WTC11 (cell line): ENCODE data around the gene NKAIN2. TPM values are rescaled to one million over a fixed set of nuclear protein-coding genes. Genes with fewer than 3 reads are reported as not detected.

Source experiments
- ATAC-seq: fragments of 200-7000 bp; cut with Tn5 transposase; 2 replicates; pipeline ENCODE4 v1.10.0; 2021; ENCODE audit warnings: mild to moderate bottlenecking, moderate library complexity
- CTCF ChIA-PET: fragments of 300-600 bp; sonication (Branson Sonifier 250); formaldehyde crosslinking; loops from one replicate; lab custom pipeline; 2021; ENCODE audit warnings: antibody characterized with exemption; lab: Charles Lee
- POLR2A ChIA-PET: fragments of 350-600 bp; sonication (Branson Sonifier 250); formaldehyde crosslinking; loops from one replicate; lab custom pipeline; 2021; ENCODE audit warnings: antibody characterized with exemption; lab: Charles Lee
- DNase-seq: peaks from one replicate; pipeline ENCODE4 v3.0.0; 2021; ENCODE audit warnings: low spot score
- H3K27ac Mint-ChIP-seq: 2 replicates; pipeline ENCODE4 v1.8.0; 2021; ENCODE audit warnings: mixed read lengths
- H3K27me3 Mint-ChIP-seq: 2 replicates; pipeline ENCODE4 v1.8.0; 2021; ENCODE audit warnings: low read depth, mild to moderate bottlenecking, moderate library complexity, mixed read lengths
- H3K36me3 Mint-ChIP-seq: 2 replicates; pipeline ENCODE4 v1.8.0; 2021; ENCODE audit warnings: mixed read lengths
- H3K4me1 Mint-ChIP-seq: 2 replicates; pipeline ENCODE4 v1.8.0; 2022; ENCODE audit warnings: mixed read lengths
- H3K4me3 Mint-ChIP-seq: 2 replicates; pipeline ENCODE4 v1.8.0; 2021; ENCODE audit warnings: mild to moderate bottlenecking, moderate library complexity, mixed read lengths
- H3K9me3 Mint-ChIP-seq: 2 replicates; pipeline ENCODE4 v1.8.0; 2021; ENCODE audit warnings: mixed read lengths
- ATF1 ChIP-seq: sonication (generic); formaldehyde crosslinking; IDR thresholded peaks from 2 replicates; pipeline ENCODE4 v1.8.1; 2023; ENCODE audit warnings: mild to moderate bottlenecking, moderate library complexity, missing genetic modification reagents
- ESRRA ChIP-seq: sonication (generic); formaldehyde crosslinking; IDR thresholded peaks from 2 replicates; pipeline ENCODE4 v1.8.1; 2022; ENCODE audit warnings: mild to moderate bottlenecking, missing genetic modification reagents, borderline replicate concordance
- GRHL2 ChIP-seq: fragments of 250-450 bp; sonication (Bioruptor Pico); IDR thresholded peaks from 2 replicates; pipeline ENCODE4 v1.8.0; 2022; ENCODE audit warnings: mild to moderate bottlenecking, moderate library complexity; ENCODE audit not compliant: insufficient replicate concordance, severe bottlenecking
- IRF2 ChIP-seq: sonication (generic); formaldehyde crosslinking; IDR thresholded peaks from 2 replicates; pipeline ENCODE4 v1.8.0; 2022; ENCODE audit warnings: low read depth, missing genetic modification reagents, borderline replicate concordance
- KAT7 ChIP-seq: sonication (generic); formaldehyde crosslinking; IDR thresholded peaks from 2 replicates; pipeline ENCODE4 v1.8.1; 2023; ENCODE audit warnings: missing genetic modification reagents, mild to moderate bottlenecking, borderline replicate concordance
- MXD4 ChIP-seq: fragments of 250-450 bp; sonication (Bioruptor Pico); IDR thresholded peaks from 2 replicates; pipeline ENCODE4 v1.8.0; 2021; ENCODE audit warnings: mild to moderate bottlenecking, moderate library complexity, borderline replicate concordance
- MYBL2 ChIP-seq: sonication (generic); formaldehyde crosslinking; IDR thresholded peaks from 2 replicates; pipeline ENCODE4 v1.8.1; 2023; ENCODE audit warnings: mild to moderate bottlenecking, moderate library complexity, missing genetic modification reagents
- NR2C2 ChIP-seq: sonication (generic); formaldehyde crosslinking; IDR thresholded peaks from 2 replicates; pipeline ENCODE4 v1.8.0; 2022; ENCODE audit warnings: mild to moderate bottlenecking, missing genetic modification reagents
- OVOL2 ChIP-seq: fragments of 250-450 bp; sonication (Bioruptor Pico); IDR thresholded peaks from 2 replicates; pipeline ENCODE4 v1.9.0; 2021; ENCODE audit warnings: mild to moderate bottlenecking, borderline replicate concordance
- SP1 ChIP-seq: sonication (generic); formaldehyde crosslinking; conservative IDR thresholded peaks from 2 replicates; pipeline ENCODE4 v1.8.1; 2022; ENCODE audit warnings: missing genetic modification reagents
- ZBTB21 ChIP-seq: sonication (generic); formaldehyde crosslinking; IDR thresholded peaks from 2 replicates; pipeline ENCODE4 v1.8.1; 2023; ENCODE audit warnings: mild to moderate bottlenecking, missing genetic modification reagents, borderline replicate concordance
- ZNF121 ChIP-seq: sonication (generic); formaldehyde crosslinking; IDR thresholded peaks from 2 replicates; pipeline ENCODE4 v1.8.0; 2023; ENCODE audit warnings: missing genetic modification reagents
- ZNF138 ChIP-seq: sonication (generic); formaldehyde crosslinking; conservative IDR thresholded peaks from 2 replicates; pipeline ENCODE4 v1.8.1; 2022; ENCODE audit warnings: mild to moderate bottlenecking, moderate library complexity, missing genetic modification reagents
- ZNF416 ChIP-seq: fragments of 250-450 bp; sonication (Bioruptor Pico); IDR thresholded peaks from 2 replicates; pipeline ENCODE4 v1.9.0; 2021; ENCODE audit warnings: mild to moderate bottlenecking, inconsistent platforms
- total RNA-seq: library from RNA; stranded (reverse); gene quantifications from 3 replicates; pipeline ENCODE4 v1.2.3, GENCODE V29; 2021
- TF ChIP-seq, protein P1 (sequence below): sonication (generic); formaldehyde crosslinking; IDR thresholded peaks from 2 replicates; pipeline ENCODE4 v1.8.0; 2022; ENCODE audit warnings: mild to moderate bottlenecking, missing genetic modification reagents
- TF ChIP-seq, protein P2 (sequence below): fragments of 200-600 bp; IDR thresholded peaks from 2 replicates; pipeline ENCODE4 v1.8.0; 2022; ENCODE audit warnings: antibody characterized with exemption
- TF ChIP-seq, protein P3 (sequence below): sonication (generic); formaldehyde crosslinking; IDR thresholded peaks from 2 replicates; pipeline ENCODE4 v1.8.0; 2022; ENCODE audit warnings: missing genetic modification reagents
- TF ChIP-seq, protein P4 (sequence below): sonication (generic); formaldehyde crosslinking; IDR thresholded peaks from 2 replicates; pipeline ENCODE4 v1.8.1; 2023; ENCODE audit warnings: mild to moderate bottlenecking, moderate library complexity, missing genetic modification reagents
- TF ChIP-seq, protein P5 (sequence below): fragments of 250-450 bp; sonication (Bioruptor Pico); conservative IDR thresholded peaks from 2 replicates; pipeline ENCODE4 v1.9.0; 2021; ENCODE audit warnings: mild to moderate bottlenecking

NKAIN2 gene
- total RNA-seq, 1 experiment from 2014 or later: 0.33 TPM

DNA sequence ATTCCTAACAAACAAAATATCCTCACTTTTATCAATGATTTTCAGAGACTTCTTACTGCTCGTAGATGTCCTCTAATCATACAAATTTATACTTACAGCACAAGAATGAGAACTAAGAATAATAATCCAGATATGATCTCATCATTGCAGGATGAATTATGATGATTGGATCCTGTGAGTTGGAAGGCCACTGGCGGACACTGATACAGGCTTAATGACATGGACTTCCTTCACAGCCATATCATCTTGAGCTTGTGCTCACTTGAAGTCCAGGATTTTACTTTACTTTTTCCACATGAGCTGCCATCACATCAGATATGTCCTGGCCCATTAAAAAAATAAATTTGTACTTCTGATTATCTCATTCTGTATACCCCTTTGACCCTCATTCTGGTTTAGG lies 94.3 kb downstream of the NKAIN2 start (continued):
- TF ChIP-seq, protein P1, sequence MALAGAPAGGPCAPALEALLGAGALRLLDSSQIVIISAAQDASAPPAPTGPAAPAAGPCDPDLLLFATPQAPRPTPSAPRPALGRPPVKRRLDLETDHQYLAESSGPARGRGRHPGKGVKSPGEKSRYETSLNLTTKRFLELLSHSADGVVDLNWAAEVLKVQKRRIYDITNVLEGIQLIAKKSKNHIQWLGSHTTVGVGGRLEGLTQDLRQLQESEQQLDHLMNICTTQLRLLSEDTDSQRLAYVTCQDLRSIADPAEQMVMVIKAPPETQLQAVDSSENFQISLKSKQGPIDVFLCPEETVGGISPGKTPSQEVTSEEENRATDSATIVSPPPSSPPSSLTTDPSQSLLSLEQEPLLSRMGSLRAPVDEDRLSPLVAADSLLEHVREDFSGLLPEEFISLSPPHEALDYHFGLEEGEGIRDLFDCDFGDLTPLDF: no peak
- no peak for TF ChIP-seq ZNF416 (CRISPR knock-in tag)
- no peak for TF ChIP-seq ATF1
- TF ChIP-seq, protein P2, sequence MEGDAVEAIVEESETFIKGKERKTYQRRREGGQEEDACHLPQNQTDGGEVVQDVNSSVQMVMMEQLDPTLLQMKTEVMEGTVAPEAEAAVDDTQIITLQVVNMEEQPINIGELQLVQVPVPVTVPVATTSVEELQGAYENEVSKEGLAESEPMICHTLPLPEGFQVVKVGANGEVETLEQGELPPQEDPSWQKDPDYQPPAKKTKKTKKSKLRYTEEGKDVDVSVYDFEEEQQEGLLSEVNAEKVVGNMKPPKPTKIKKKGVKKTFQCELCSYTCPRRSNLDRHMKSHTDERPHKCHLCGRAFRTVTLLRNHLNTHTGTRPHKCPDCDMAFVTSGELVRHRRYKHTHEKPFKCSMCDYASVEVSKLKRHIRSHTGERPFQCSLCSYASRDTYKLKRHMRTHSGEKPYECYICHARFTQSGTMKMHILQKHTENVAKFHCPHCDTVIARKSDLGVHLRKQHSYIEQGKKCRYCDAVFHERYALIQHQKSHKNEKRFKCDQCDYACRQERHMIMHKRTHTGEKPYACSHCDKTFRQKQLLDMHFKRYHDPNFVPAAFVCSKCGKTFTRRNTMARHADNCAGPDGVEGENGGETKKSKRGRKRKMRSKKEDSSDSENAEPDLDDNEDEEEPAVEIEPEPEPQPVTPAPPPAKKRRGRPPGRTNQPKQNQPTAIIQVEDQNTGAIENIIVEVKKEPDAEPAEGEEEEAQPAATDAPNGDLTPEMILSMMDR: no peak
- no peak for TF ChIP-seq NR2C2
- no peak for TF ChIP-seq GRHL2 (CRISPR knock-in tag)
- TF ChIP-seq OVOL2: no peak
- TF ChIP-seq ZNF138 (CRISPR knock-in tag): no peak
- no peak for TF ChIP-seq IRF2 (CRISPR knock-in tag)

DNA sequence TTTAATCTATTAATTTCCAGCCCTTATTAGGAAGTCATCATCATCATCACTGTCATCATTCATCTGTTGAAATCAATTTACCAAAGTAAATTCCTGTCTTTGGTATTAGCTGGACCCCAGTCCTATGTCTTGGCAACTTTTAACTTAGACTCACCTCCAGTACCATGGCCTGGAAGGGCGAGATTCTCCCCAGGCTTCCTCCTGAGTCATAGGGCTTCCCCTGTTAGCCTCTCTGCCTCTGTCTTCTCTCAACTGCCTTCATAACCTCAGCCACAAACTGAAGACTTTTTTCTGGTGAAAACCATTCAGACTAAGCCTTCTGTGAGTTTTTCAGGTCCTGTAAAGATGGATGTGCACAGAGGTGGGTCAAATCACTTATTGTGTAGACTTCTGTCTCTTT lies 95.0 kb downstream of the NKAIN2 start:
- Mint-ChIP-seq H3K36me3 (no peaks in the 10 kb centered on the region), H3K4me3 (no peak overlapping the region), H3K27me3 (no peaks in the 10 kb centered on the region), H3K4me1 (no peaks in the 10 kb centered on the region), H3K9me3 (no peaks in the 10 kb centered on the region), H3K27ac (no peak overlapping the region)
- TF ChIP-seq ZBTB21 (CRISPR knock-in tag) (no peak), KAT7 (CRISPR knock-in tag) (no peak), SP1 (CRISPR knock-in tag) (no peak), MYBL2 (CRISPR knock-in tag) (no peak), MXD4 (no peak), ZNF121 (CRISPR knock-in tag) (no peak), ESRRA (CRISPR knock-in tag) (no peak)
- TF ChIP-seq, protein P3, sequence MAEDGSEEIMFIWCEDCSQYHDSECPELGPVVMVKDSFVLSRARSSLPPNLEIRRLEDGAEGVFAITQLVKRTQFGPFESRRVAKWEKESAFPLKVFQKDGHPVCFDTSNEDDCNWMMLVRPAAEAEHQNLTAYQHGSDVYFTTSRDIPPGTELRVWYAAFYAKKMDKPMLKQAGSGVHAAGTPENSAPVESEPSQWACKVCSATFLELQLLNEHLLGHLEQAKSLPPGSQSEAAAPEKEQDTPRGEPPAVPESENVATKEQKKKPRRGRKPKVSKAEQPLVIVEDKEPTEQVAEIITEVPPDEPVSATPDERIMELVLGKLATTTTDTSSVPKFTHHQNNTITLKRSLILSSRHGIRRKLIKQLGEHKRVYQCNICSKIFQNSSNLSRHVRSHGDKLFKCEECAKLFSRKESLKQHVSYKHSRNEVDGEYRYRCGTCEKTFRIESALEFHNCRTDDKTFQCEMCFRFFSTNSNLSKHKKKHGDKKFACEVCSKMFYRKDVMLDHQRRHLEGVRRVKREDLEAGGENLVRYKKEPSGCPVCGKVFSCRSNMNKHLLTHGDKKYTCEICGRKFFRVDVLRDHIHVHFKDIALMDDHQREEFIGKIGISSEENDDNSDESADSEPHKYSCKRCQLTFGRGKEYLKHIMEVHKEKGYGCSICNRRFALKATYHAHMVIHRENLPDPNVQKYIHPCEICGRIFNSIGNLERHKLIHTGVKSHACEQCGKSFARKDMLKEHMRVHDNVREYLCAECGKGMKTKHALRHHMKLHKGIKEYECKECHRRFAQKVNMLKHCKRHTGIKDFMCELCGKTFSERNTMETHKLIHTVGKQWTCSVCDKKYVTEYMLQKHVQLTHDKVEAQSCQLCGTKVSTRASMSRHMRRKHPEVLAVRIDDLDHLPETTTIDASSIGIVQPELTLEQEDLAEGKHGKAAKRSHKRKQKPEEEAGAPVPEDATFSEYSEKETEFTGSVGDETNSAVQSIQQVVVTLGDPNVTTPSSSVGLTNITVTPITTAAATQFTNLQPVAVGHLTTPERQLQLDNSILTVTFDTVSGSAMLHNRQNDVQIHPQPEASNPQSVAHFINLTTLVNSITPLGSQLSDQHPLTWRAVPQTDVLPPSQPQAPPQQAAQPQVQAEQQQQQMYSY (CRISPR knock-in tag): no peak
- TF ChIP-seq, protein P4, sequence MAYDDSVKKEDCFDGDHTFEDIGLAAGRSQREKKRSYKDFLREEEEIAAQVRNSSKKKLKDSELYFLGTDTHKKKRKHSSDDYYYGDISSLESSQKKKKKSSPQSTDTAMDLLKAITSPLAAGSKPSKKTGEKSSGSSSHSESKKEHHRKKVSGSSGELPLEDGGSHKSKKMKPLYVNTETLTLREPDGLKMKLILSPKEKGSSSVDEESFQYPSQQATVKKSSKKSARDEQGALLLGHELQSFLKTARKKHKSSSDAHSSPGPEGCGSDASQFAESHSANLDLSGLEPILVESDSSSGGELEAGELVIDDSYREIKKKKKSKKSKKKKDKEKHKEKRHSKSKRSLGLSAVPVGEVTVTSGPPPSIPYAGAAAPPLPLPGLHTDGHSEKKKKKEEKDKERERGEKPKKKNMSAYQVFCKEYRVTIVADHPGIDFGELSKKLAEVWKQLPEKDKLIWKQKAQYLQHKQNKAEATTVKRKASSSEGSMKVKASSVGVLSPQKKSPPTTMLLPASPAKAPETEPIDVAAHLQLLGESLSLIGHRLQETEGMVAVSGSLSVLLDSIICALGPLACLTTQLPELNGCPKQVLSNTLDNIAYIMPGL (CRISPR knock-in tag): no peak
- TF ChIP-seq, protein P5, sequence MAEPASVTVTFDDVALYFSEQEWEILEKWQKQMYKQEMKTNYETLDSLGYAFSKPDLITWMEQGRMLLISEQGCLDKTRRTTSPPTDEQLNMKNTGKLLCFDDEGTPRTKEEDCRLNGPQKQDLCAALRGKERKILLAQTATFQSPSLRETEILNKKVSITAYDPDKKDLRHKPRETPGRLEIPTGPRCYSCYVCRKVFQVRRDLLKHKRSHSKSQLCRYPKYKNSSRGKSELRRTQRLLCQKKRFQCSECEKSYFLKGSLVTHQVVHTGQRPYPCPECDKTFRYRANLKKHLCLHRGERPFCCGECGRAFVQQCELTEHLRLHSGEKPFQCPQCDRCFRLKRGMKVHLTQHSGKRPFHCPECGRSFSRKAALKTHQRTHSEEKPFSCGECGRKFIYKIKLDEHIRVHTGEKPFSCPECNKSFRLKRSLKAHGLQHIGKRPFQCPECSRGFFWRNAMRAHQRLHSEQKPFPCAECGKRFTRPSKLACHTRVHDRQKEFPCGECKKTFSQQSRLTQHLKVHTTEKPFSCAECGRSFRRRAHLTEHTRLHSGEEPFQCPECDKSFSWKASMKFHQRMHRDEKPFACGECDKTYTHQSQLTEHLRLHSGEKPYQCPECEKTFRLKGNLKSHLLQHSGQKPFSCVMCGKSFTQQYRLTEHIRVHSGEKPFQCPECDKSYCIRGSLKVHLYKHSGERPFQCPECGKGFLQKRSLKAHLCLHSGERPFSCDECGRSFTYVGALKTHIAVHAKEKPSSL (CRISPR knock-in tag): no peak
- DNase-seq (no peak), ATAC-seq (no peak)
- ChIA-PET CTCF (no interaction called here), POLR2A (no interaction called here)
